SK-N-MC (cell line): Measurements from ENCODE around the gene SP110.

Experiments
- DNase-seq: peaks from one replicate; pipeline ENCODE4 v3.0.0-alpha.2; 2011; ENCODE audit warnings: low read depth, low spot score
- H3K27ac ChIP-seq: fragments of 200-600 bp; sonication (generic); 2 replicates; pipeline ENCODE4 v1.5.1; 2016; ENCODE audit warnings: mixed run types
- H3K36me3 ChIP-seq: fragments of 200-600 bp; sonication (generic); 2 replicates; pipeline ENCODE4 v1.6.1; 2017; ENCODE audit warnings: antibody characterized with exemption, low read length, mixed read lengths; ENCODE audit not compliant: insufficient read depth
- H3K4me3 ChIP-seq: fragments of 200-600 bp; sonication (generic); 2 replicates; pipeline ENCODE4 v1.5.1; 2016
- H3K9ac ChIP-seq: fragments of 200-600 bp; sonication (generic); 2 replicates; pipeline ENCODE4 v1.8.0; 2017; ENCODE audit warnings: mixed run types, mixed read lengths; ENCODE audit not compliant: insufficient read length
- H3K9me3 ChIP-seq: fragments of 200-600 bp; sonication (generic); 2 replicates; pipeline ENCODE4 v1.6.1; 2017; ENCODE audit warnings: low read depth, mild to moderate bottlenecking, antibody characterized with exemption, low read length, moderate library complexity, mixed read lengths
- EZH2 ChIP-seq: fragments of 200-600 bp; sonication (generic); IDR thresholded peaks from one replicate; pipeline ENCODE4 v1.6.1; 2017; ENCODE audit warnings: antibody characterized with exemption
- FOXP2 ChIP-seq: optimal IDR thresholded peaks from 2 replicates; pipeline ENCODE3; 2011; ENCODE audit warnings: mild to moderate bottlenecking, moderate library complexity; ENCODE audit not compliant: insufficient read depth; ENCODE audit errors: extremely low read length, control extremely low read depth
- POLR2AphosphoS5 ChIP-seq: IDR thresholded peaks from 2 replicates; pipeline ENCODE4 v1.6.1; 2012; ENCODE audit warnings: mild to moderate bottlenecking, low read depth, low read length, borderline replicate concordance

SP110 gene

GRCh38 chr2:230203110-230203676 lies 16.6 kb downstream of the SP110 start:
- Histone ChIP-seq H3K27ac (no peak overlapping the region), H3K4me3 (no peak overlapping the region), H3K9me3 (no peaks in the 10 kb centered on the region), H3K36me3 (peaks cover 47% of the 10 kb centered on the region), H3K9ac (no peak overlapping the region)
- DNase-seq, result no peak
- TF ChIP-seq FOXP2 (no peak), POLR2AphosphoS5 (no peak), EZH2 (no peak)

- TF ChIP-seq FOXP2 (no peak), POLR2AphosphoS5 (no peak), EZH2 (no peak)
- Histone ChIP-seq H3K9me3 (no peaks in the 10 kb centered on the region), H3K27ac (no peak overlapping the region), H3K9ac (no peak overlapping the region), H3K36me3 (peaks cover 46% of the 10 kb centered on the region), H3K4me3 (no peak overlapping the region)
- DNase-seq, result no peak
Observed at GRCh38 chr2:230202430-230203109, 17.2 kb downstream of the SP110 start.

GRCh38 chr2:230184727-230185578 lies 34.8 kb downstream of the SP110 start:
- no peaks in the 10 kb centered on the region; the same call in 1 of the 2 replicates for H3K36me3 ChIP-seq
- no peaks in the 10 kb centered on the region for H3K9me3 ChIP-seq
- no peak for DNase-seq
- H3K27ac ChIP-seq, result no peak overlapping the region
- H3K4me3 ChIP-seq, result no peak overlapping the region
- TF ChIP-seq POLR2AphosphoS5, result no peak
- no peak overlapping the region for H3K9ac ChIP-seq

GRCh38 chr2:230181195-230181594 lies 38.6 kb downstream of the SP110 start:
- TF ChIP-seq FOXP2 (no peak), POLR2AphosphoS5 (no peak), EZH2 (no peak)
- no peak for DNase-seq
- peaks cover 8% of the 10 kb centered on the region for H3K36me3 ChIP-seq
- H3K9me3 ChIP-seq, result no peaks in the 10 kb centered on the region
- H3K9ac ChIP-seq, result no peak overlapping the region
- no peak overlapping the region for H3K27ac ChIP-seq
- H3K4me3 ChIP-seq, result no peak overlapping the region

GRCh38 chr2:230179907-230180306 lies 39.9 kb downstream of the SP110 start:
- H3K9ac ChIP-seq, result no peak overlapping the region
- no peak overlapping the region for H3K27ac ChIP-seq
- H3K36me3 ChIP-seq, result peaks cover 8% of the 10 kb centered on the region
- TF ChIP-seq POLR2AphosphoS5, result no peak
- TF ChIP-seq EZH2, result no peak
- TF ChIP-seq FOXP2, result no peak
- H3K4me3 ChIP-seq, result no peak overlapping the region
- no peak for DNase-seq
- H3K9me3 ChIP-seq, result no peaks in the 10 kb centered on the region

- H3K4me3 ChIP-seq, result no peak overlapping the region
- H3K27ac ChIP-seq, result no peak overlapping the region
Observed at GRCh38 chr2:230178546-230179485, 41.0 kb downstream of the SP110 start.

GRCh38 chr2:230176996-230177395 lies 42.8 kb downstream of the SP110 start:
- no peaks in the 10 kb centered on the region for H3K9me3 ChIP-seq
- no peak overlapping the region for H3K27ac ChIP-seq
- no peak for DNase-seq
- H3K4me3 ChIP-seq, result no peak overlapping the region
- H3K36me3 ChIP-seq, result peaks cover 8% of the 10 kb centered on the region
- no peak for TF ChIP-seq EZH2
- TF ChIP-seq POLR2AphosphoS5, result no peak
- TF ChIP-seq FOXP2, result no peak
- no peak overlapping the region for H3K9ac ChIP-seq

More at GRCh38 chr2:230178546-230179485, 41.0 kb downstream of the SP110 start:
- Histone ChIP-seq H3K36me3 (peaks cover 8% of the 10 kb centered on the region), H3K9me3 (no peaks in the 10 kb centered on the region), H3K9ac (no peak overlapping the region)
- no peak for DNase-seq
- TF ChIP-seq POLR2AphosphoS5, result no peak
- no peak for TF ChIP-seq FOXP2
- TF ChIP-seq EZH2, result no peak

GRCh38 chr2:230174466-230174865 lies 45.3 kb downstream of the SP110 start:
- peaks cover 8% of the 10 kb centered on the region for H3K36me3 ChIP-seq
- no peak overlapping the region for H3K27ac ChIP-seq
- no peak overlapping the region for H3K4me3 ChIP-seq
- TF ChIP-seq POLR2AphosphoS5, result no peak
- no peak for TF ChIP-seq FOXP2
- no peak for TF ChIP-seq EZH2
- H3K9me3 ChIP-seq, result no peaks in the 10 kb centered on the region
- H3K9ac ChIP-seq, result no peak overlapping the region
- DNase-seq, result no peak
